HG03378 (cell line): ENCODE data around the gene CMTM8.

ENCODE experiments used
- ATAC-seq: cut with Tn5 transposase; IDR thresholded peaks from one replicate; pipeline ENCODE4 v1.9.1; 2021; ENCODE audit warnings: mild to moderate bottlenecking, moderate library complexity; ENCODE audit not compliant: unreplicated experiment

The CMTM8 gene

DNA sequence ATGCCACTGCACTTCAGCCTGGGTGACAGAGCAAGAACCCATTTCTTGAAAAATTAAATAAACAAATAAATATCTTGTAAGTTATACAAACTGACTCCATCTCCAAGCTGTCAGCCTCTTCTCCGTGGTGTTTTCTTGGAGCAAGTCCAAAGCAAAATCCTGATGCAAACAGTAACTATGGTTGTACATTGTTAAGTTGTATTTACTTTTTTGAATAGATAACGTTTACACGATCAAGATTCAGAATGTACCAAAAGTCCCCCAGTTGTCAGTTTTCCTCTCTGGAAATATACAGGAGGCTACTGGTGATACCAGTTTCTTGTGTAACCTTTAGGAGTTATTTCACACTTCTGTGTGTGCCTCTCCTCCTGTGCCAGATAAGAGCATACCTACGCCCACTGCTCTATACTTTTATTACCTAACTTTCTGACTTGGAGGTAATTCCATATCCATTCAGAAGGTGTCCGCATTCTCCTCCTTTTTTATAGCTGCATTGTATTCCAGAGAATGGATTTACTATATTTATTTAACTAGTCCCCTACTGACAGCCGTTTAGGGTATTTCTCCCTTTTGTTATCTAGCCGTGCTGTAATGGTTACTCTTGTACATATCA lies 167.3 kb downstream of the CMTM8 start:
- no peak for ATAC-seq

DNA sequence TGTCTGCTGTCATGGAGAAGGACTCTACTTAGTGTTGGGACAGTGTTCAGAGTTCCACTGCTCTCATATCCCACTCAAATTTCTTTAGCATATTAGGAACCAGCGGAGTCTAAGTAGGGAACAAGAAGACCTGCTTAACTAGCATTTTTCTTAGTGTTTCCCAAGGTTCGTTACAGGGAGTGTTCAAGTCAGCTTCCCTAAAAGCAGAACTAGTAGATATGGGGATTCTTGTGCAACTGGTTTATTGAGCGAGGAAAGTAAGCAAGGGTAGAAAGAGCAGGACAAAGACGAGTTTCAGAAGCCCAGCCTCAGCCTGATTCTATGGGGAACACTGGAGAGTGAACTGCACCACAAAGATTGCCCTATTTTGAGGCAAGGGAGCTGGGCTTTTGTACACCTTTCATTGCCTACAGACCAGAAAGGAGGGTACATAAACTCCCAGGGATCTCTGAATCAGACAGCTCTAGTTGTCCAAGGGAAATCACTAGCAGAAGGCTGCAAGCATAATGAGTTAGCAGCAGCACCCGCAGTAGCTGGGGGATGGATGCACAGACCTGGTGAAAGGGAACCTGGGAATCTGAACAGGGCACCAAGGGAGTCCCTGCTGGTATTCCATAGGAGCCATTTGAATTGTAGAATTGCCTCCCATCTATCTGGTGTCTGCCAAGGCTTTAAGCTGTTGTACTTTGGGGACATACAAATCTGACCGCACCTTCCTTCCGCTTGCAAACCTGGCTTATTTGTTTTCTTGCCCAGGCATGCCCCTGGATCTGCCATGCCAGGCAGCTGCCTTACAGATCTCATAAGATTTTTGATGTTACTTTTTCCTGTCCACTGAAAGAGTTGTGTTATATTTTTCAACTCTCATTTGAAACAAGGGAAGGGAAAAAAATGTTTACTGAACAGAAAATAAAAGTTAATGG lies 168.3 kb downstream of the CMTM8 start:
- no peak for ATAC-seq

DNA sequence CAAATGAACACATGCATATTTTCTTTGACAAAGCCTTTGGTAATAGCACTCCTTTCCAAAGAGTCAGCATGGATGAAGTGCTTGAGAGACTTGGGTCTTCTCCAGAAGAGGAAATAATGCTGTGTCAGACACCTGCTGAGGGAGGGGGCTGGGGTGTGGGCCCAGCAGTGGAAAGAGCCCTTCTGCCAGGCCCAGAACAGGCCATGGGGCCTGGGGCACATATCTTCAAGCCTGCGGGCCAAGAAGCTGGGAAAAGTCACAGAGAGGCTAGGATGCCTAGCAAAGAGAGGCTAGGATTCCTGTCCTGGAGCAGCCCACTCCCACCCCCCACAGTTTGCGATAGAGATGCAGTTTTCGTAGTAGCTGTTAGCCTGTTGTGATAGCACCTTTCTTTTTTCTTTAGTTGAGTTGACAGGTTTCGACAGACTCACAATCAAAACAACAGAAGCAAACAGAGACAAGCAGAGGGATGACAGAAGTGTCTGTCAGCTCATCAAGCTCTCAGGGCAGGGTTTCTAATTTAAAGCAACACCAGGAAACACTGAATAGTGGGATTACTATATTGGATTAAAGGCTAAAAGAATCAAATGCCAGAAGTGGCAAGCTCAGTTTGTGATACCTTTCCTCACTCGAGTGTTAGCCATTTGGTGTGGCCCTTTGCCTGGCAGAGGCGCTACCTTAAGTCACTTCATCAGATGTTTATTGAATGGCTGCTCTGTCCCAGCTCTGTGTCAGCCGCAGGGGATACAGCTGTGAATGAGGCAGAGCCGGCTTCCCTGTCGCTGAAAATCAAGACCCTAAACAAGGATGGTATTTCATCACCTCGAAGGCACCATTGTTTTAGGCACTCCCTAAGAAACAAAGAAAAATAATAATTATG lies 172.1 kb downstream of the CMTM8 start:
- no peak for ATAC-seq

DNA sequence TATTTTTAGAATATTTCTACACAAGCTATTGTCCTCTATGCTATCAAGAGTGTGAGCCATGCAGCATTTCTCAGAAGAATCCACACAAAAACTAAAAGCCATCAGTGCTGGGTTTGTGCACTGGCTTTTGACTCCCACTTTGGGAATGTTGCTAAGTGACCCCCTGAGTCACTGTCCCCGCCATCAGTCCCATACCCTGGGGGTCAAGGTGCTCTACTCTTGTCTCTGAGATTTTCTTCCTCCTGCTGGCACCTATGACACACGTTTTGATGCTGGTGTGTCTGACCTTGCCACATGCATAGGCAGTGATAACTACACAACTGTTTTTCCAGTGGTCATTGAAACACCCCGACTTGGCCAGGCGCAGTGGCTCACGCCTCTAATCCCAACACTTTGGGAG lies 173.0 kb downstream of the CMTM8 start:
- ATAC-seq, result no peak

DNA sequence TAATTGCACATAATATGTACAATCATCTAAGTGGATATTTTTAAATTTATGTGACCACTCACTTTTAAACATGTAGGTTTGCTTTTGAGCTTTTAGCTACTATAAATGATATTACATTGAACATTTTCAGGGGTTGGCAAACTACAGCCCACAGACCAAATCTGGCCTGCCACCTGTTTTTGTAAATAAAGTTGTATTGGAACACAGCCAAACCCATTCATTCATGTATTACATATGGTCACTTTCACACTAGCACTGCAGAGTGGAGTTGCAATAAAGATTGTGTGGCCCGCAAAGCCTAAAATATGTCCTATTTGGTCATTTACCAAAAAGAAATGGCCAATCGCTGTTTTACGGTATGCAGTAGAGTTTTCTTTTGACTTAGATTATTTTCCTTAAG lies 174.4 kb downstream of the CMTM8 start:
- ATAC-seq, result no peak

DNA sequence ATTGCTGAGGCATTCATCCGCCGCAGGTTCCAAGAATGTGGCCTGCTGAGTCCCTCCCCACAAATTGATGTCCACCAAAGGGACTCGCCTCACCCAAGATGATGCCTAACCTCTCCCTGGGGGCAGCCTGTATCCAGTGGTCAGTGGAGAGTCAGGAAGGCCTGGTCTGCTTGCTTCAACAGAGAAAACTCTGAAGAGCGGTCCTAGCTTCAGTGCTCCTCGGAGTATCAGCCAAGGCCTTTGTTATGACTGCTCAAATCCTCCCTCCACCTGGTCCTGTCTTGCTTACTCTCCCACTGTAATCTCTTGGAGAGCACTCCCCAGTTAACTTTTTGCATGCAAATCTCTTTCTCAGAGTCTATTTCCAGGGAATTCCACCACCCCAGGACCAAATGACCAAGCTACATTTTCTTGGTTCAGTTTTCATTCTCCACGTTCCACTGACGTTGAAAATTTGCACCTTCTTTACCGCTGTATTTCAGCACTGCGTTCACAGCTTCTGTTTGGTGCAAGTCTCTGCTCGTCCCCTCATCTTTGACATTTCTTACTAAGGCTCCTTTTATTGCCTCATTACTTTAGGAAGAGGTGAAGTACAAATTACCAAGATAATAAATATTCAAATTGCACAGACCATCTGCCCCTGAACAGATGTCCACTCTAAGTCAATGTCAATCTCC lies 175.5 kb downstream of the CMTM8 start:
- no peak for ATAC-seq

DNA sequence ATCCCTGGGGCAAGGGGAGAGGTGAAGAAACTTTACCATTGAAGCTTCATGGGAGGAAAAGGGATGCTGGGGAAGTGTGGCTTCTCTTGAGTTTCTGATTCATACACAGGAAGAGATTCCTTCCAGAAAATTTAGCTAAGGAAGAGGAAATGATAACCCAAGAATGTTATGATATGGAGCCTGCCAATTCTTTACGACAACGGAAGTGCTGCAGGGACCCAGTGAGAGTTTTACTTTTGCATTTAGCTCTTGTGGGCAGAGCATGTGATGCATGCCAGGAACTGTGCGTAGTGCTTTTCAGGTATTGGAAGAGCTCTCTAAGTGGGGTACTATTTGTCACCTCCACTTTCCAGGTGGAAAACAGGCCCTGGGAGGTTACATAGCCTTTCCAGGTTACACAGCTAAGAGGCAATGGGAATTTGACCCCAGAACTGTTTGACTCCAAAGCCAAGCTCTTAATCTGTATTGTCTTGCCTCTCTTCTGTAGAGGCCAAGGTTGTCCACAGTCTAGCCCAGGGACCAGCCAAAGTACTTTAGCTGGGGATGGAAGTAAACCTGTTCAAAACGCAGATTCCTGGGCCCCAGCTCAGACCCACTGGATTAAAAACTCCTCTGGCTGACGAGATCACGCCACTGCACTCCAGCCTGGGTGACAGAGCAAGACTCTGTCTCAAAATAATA lies 176.2 kb downstream of the CMTM8 start:
- ATAC-seq, result no peak

DNA sequence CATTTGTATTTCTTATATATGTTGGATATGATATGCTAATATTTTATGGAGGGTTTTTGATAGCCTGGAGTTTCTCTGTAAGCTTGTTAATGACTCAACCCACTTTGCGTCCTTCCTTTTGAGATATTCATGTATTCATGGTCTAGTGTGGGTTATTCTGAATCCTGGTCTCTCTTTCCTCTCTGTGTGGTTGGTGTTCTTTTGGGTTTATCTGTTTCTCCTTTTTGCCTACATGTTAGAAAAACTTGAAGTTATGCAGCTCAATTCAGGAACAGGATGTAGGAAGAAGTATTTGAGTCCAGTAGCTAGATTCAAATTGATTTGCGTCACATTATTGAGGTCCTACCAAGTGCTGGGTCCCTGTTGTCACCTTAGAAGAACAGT lies 181.3 kb downstream of the CMTM8 start:
- no peak for ATAC-seq
